OCI-LY7 (cell line): Measurements from ENCODE around the gene PUM1.

Source experiments
- EZH2phosphoT487 ChIP-seq: fragments of 200-600 bp; sonication (generic); IDR thresholded peaks from 2 replicates; pipeline ENCODE4 v1.6.1; 2018; ENCODE audit warnings: low read depth, borderline replicate concordance, mild to moderate bottlenecking, mixed run types, antibody characterized with exemption, low read length, moderate library complexity, mixed read lengths
- TF ChIP-seq, protein P1 (sequence below): fragments of 200-600 bp; sonication (generic); conservative IDR thresholded peaks from 2 replicates; pipeline ENCODE4 v1.5.1; 2014; ENCODE audit warnings: mild to moderate bottlenecking, antibody characterized with exemption, low read length, moderate library complexity, mixed read lengths

DNA sequence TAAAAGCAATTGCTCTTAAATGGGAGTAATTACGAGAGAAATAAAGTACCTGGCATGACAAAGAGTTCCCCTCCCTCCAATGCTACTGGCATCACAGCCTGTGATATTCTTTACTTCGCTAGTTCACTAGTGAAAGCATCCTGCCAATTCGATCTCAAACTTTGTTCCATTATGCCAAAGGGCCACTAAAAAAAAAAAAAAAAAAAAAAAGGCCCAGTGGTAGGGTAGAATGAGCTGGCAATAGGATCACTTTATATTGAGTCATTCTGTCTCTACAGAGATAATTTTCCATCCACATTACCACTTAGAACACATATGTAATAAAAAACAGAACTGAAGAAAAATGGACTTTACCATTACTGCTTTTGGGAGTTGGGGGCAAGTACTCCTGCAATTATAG, 11.2 kb downstream of the PUM1 start:
- TF ChIP-seq, protein P1, sequence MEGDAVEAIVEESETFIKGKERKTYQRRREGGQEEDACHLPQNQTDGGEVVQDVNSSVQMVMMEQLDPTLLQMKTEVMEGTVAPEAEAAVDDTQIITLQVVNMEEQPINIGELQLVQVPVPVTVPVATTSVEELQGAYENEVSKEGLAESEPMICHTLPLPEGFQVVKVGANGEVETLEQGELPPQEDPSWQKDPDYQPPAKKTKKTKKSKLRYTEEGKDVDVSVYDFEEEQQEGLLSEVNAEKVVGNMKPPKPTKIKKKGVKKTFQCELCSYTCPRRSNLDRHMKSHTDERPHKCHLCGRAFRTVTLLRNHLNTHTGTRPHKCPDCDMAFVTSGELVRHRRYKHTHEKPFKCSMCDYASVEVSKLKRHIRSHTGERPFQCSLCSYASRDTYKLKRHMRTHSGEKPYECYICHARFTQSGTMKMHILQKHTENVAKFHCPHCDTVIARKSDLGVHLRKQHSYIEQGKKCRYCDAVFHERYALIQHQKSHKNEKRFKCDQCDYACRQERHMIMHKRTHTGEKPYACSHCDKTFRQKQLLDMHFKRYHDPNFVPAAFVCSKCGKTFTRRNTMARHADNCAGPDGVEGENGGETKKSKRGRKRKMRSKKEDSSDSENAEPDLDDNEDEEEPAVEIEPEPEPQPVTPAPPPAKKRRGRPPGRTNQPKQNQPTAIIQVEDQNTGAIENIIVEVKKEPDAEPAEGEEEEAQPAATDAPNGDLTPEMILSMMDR = no peak
- TF ChIP-seq EZH2phosphoT487 = no peak
